HAP-1 (cell line): ENCODE results near the gene DTYMK.

Source experiments
- DNase-seq, 2 experiments: peaks; one replicate each; pipeline ENCODE4 v3.0.0-alpha.2; 2016 to 2020; ENCODE audit warnings: low spot score in 2 of 2
- H3K27me3 ChIP-seq: fragments of 250-450 bp; sonication (Bioruptor Pico); 2 replicates; pipeline ENCODE4 v1.5.1; 2020; ENCODE audit warnings: low read depth, mild to moderate bottlenecking, moderate library complexity
- H3K36me3 ChIP-seq: fragments of 250-450 bp; sonication (Bioruptor Pico); replicated peaks from 2 replicates; pipeline ENCODE4 v1.5.1; 2020; ENCODE audit warnings: mild to moderate bottlenecking
- H3K4me1 ChIP-seq: fragments of 250-450 bp; sonication (Bioruptor Pico); 2 replicates; pipeline ENCODE4 v1.5.1; 2020; ENCODE audit warnings: mild to moderate bottlenecking
- H3K4me3 ChIP-seq: fragments of 250-450 bp; sonication (Bioruptor Pico); 2 replicates; pipeline ENCODE4 v1.5.1; 2020; ENCODE audit warnings: mild to moderate bottlenecking, moderate library complexity
- H3K9me3 ChIP-seq: fragments of 250-450 bp; sonication (Bioruptor Pico); 2 replicates; pipeline ENCODE4 v1.5.1; 2020; ENCODE audit warnings: mild to moderate bottlenecking, moderate library complexity
- in situ Hi-C: fragments of 300-500 bp; cut with MboI; formaldehyde crosslinking; loops from 3 replicates; pipeline ENCODE4 v1.14.3; 2020; ENCODE audit warnings: low sequenced_read_pairs, inconsistent platforms, mixed read lengths

The DTYMK gene

DNA sequence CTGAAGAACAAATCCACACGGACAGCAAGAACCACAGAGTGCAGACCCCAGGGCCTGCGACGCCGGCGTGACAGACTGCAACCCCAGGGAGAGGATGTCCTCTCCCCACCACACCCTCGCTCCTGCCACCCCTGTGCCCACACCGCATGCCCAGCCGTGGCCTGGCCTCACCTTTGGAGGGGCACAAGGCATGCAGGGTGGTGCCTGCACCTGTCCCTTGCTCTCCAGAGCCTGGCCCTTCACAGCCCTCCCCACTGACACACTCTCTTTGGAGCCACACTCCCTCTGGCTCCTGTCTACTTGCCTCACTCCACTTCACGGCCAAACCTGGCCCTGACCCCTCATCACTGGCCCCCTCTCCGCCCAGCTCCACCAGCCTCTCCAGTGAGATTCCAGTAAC, 58.9 kb downstream of the DTYMK start:
- no peak for DNase-seq
- no peak overlapping the region for H3K4me3 ChIP-seq
- H3K4me1 ChIP-seq = no peaks in the 10 kb centered on the region
- H3K9me3 ChIP-seq = no peaks in the 10 kb centered on the region
- H3K36me3 ChIP-seq = peaks cover 42% of the 10 kb centered on the region
- H3K27me3 ChIP-seq = no peaks in the 10 kb centered on the region
- in situ Hi-C loops = no loop called here
